ENCODE data around the gene MPIG6B. TPM values are rescaled to one million over a fixed set of nuclear protein-coding genes. Genes with fewer than 3 reads are reported as not detected.
A peak's percentile ranks its signal among the peaks of the same experiment; 100 is the strongest.

MPIG6B gene
- total RNA-seq (2022) (not detected in 2 replicates), Bru-seq, nascent RNA (not detected), BruChase-seq, experiment 1, labeled RNA remaining after a 6-hour chase (percentile 16 among the genes with signal in this experiment), BruChase-seq, experiment 2, labeled RNA remaining after a 2-hour chase (not detected)
- long read RNA-seq: 0 reads

GRCh38 chr6:31723245-31723979, at the start of gene MPIG6B:
Gene MPIG6B (plus strand): TSS chr6:31723373. CDS start chr6:31723384, 11 bp downstream.
- H3K9me3 Mint-ChIP-seq (ENCODE audit: unreplicated experiment): no peaks in the 10 kb centered on the region
- no peak within 1 kb of the TSS for H3K4me3 Mint-ChIP-seq (ENCODE audit: unreplicated experiment)
- no peak within 1 kb of the TSS for H3K27ac Mint-ChIP-seq (ENCODE audit: low read depth, unreplicated experiment)
- no peaks in the 10 kb centered on the region for H3K36me3 Mint-ChIP-seq (ENCODE audit: insufficient read depth, unreplicated experiment)
- peaks cover 5% of the 10 kb centered on the region for H3K4me1 Mint-ChIP-seq (ENCODE audit: insufficient read depth, unreplicated experiment)
- no peak for DNase-seq (ENCODE audit: unreplicated experiment)
- no TSS peak for BruUV-seq (replicated peaks)
- intact Hi-C loops (cut with micrococcal nuclease): no loop called here
- ChIA-PET POLR2A (interaction anchor here (1.3 kb wide), 1 partner anchor 104 kb away, joined by 5 read pairs; the partner anchor contains the start of gene HSPA1B), CTCF (interaction anchor here (0.6 to 1.1 kb wide), 3 partner anchors 46 to 414 kb away, joined by 3 read pairs; no protein-coding TSS in a partner anchor)
- H3K27me3 Mint-ChIP-seq (ENCODE audit: insufficient read depth, unreplicated experiment): no peaks in the 10 kb centered on the region
- no peak for TF ChIP-seq CTCF (IDR thresholded peaks at IDR 0.05; ENCODE audit: unreplicated experiment)

GRCh38 chr6:31676322-31676903, 46.8 kb upstream of the MPIG6B start:
- Mint-ChIP-seq H3K27me3 (ENCODE audit: insufficient read depth, unreplicated experiment) (peaks cover 18% of the 10 kb centered on the region), H3K4me1 (ENCODE audit: insufficient read depth, unreplicated experiment) (peaks cover 12% of the 10 kb centered on the region), H3K9me3 (ENCODE audit: unreplicated experiment) (no peaks in the 10 kb centered on the region), H3K27ac (ENCODE audit: low read depth, unreplicated experiment) (no peak overlapping the region), H3K36me3 (ENCODE audit: insufficient read depth, unreplicated experiment) (peaks cover 23% of the 10 kb centered on the region), H3K4me3 (ENCODE audit: unreplicated experiment) (no peak overlapping the region)
- ChIA-PET CTCF (interaction anchor here (0.6 kb wide), 1 partner anchor 438 kb away, joined by 4 read pairs; no protein-coding TSS in a partner anchor), POLR2A (interaction anchor here (1.7 kb wide), 1 partner anchor 188 kb away, joined by 4 read pairs; no protein-coding TSS in a partner anchor)
- no peak for TF ChIP-seq CTCF (IDR thresholded peaks at IDR 0.05; ENCODE audit: unreplicated experiment)
- no peak for DNase-seq (ENCODE audit: unreplicated experiment)
- no TSS peak for BruUV-seq (replicated peaks)
- intact Hi-C loops (cut with micrococcal nuclease): no loop called here

GRCh38 chr6:31676904-31677303, 46.3 kb upstream of the MPIG6B start:
- ChIA-PET CTCF (no interaction called here), POLR2A (interaction anchor here (0.6 to 1.6 kb wide), 3 partner anchors 10 to 99 kb away, joined by 3 to 6 read pairs (median 3); partner anchors contain the start of gene GPANK1)
- peaks cover 12% of the 10 kb centered on the region for H3K4me1 Mint-ChIP-seq (ENCODE audit: insufficient read depth, unreplicated experiment)
- intact Hi-C loops (cut with micrococcal nuclease): no loop called here
- no peak overlapping the region for H3K4me3 Mint-ChIP-seq (ENCODE audit: unreplicated experiment)
- DNase-seq (ENCODE audit: unreplicated experiment): no peak
- no peaks in the 10 kb centered on the region for H3K9me3 Mint-ChIP-seq (ENCODE audit: unreplicated experiment)
- H3K36me3 Mint-ChIP-seq (ENCODE audit: insufficient read depth, unreplicated experiment): peaks cover 18% of the 10 kb centered on the region
- BruUV-seq (replicated peaks): no TSS peak
- no peak overlapping the region for H3K27ac Mint-ChIP-seq (ENCODE audit: low read depth, unreplicated experiment)
- TF ChIP-seq CTCF (IDR thresholded peaks at IDR 0.05; ENCODE audit: unreplicated experiment): no peak
- peaks cover 18% of the 10 kb centered on the region for H3K27me3 Mint-ChIP-seq (ENCODE audit: insufficient read depth, unreplicated experiment)

- Mint-ChIP-seq H3K27me3 (ENCODE audit: insufficient read depth, unreplicated experiment) (peaks cover 18% of the 10 kb centered on the region), H3K4me3 (ENCODE audit: unreplicated experiment) (no peak overlapping the region), H3K4me1 (ENCODE audit: insufficient read depth, unreplicated experiment) (peaks cover 12% of the 10 kb centered on the region), H3K27ac (ENCODE audit: low read depth, unreplicated experiment) (peak overlapping the region; percentile 35), H3K36me3 (ENCODE audit: insufficient read depth, unreplicated experiment) (peaks cover 7% of the 10 kb centered on the region), H3K9me3 (ENCODE audit: unreplicated experiment) (no peaks in the 10 kb centered on the region)
- TF ChIP-seq CTCF (IDR thresholded peaks at IDR 0.05; ENCODE audit: unreplicated experiment): no peak
- POLR2A ChIA-PET: interaction anchor here (1.0 to 1.9 kb wide), 6 partner anchors 11 to 152 kb away, joined by 3 to 6 read pairs (median 4); partner anchors contain the start of genes GPANK1 and HSPA1B
- no peak for DNase-seq (ENCODE audit: unreplicated experiment)
- intact Hi-C loops (cut with micrococcal nuclease): no loop called here
- no TSS peak for BruUV-seq (replicated peaks)
- CTCF ChIA-PET: interaction anchor here (0.6 to 1.5 kb wide), 2 partner anchors 221 to 274 kb away, joined by 4 to 6 read pairs; no protein-coding TSS in a partner anchor
Observed at GRCh38 chr6:31677955-31678354, 45.2 kb upstream of the MPIG6B start.
